Esophagus (tissue), 2 donors: Measurements from ENCODE around the gene TAS2R41. TPM values are rescaled to one million over a fixed set of nuclear protein-coding genes. Genes with fewer than 3 reads are reported as not detected.

Experiments used
- H3K27ac ChIP-seq, 2 donors: one replicate each; pipeline ENCODE4 v1.5.1; 2013; ENCODE audit warnings: low read depth in 2 of 2, mild to moderate bottlenecking in 2 of 2, inconsistent platforms in 1 of 2, low read length in 1 of 2, moderate library complexity in 1 of 2
- H3K27me3 ChIP-seq, 2 donors: one replicate each; pipeline ENCODE4 v1.6.1; 2013; ENCODE audit warnings: low read length in 2 of 2, control low read depth in 1 of 2, mild to moderate bottlenecking in 1 of 2; ENCODE audit not compliant: insufficient read depth in 2 of 2, control insufficient read depth in 1 of 2
- H3K36me3 ChIP-seq, 2 donors: one replicate each; pipeline ENCODE4 v1.6.1; 2013; ENCODE audit warnings: low read length in 1 of 2; ENCODE audit not compliant: control insufficient read depth in 2 of 2, insufficient read depth in 2 of 2
- H3K4me1 ChIP-seq, 2 donors: one replicate each; pipeline ENCODE4 v1.6.1; 2013; ENCODE audit warnings: low read length in 1 of 2; ENCODE audit not compliant: control insufficient read depth in 2 of 2, insufficient read depth in 2 of 2
- H3K4me3 ChIP-seq, 2 donors: one replicate each; pipeline ENCODE4 v1.5.1; 2013; ENCODE audit warnings: low read length in 2 of 2, mild to moderate bottlenecking in 2 of 2, low read depth in 1 of 2, moderate library complexity in 1 of 2
- H3K9me3 ChIP-seq, 2 donors: one replicate each; pipeline ENCODE4 v1.6.1; 2013; ENCODE audit warnings: mild to moderate bottlenecking in 2 of 2, low read depth in 1 of 2, low read length in 1 of 2, moderate library complexity in 1 of 2; ENCODE audit not compliant: control insufficient read depth in 2 of 2, insufficient read depth in 1 of 2
- WGBS, 2 donors: extraction: QIAGEN DNeasy Blood & Tissue Kit; methylation state at CpG; one replicate each; pipeline ENCODE4 v1.1.7; 2013; 5-methylcytosine and 5-hydroxymethylcytosine counted together
- polyA plus RNA-seq, 2 donors: library from polyadenylated mRNA; stranded (reverse); fragments of 200-250 nt; gene quantifications; one replicate each; pipeline ENCODE4 v1.2.3, GENCODE V29; 2013
- donor health status: healthy with polysubstance abuse.
- donor health status: Bipolar disorder and iron deficiency.

Gene TAS2R41
- polyA plus RNA-seq, 2 donors: not detected

DNA sequence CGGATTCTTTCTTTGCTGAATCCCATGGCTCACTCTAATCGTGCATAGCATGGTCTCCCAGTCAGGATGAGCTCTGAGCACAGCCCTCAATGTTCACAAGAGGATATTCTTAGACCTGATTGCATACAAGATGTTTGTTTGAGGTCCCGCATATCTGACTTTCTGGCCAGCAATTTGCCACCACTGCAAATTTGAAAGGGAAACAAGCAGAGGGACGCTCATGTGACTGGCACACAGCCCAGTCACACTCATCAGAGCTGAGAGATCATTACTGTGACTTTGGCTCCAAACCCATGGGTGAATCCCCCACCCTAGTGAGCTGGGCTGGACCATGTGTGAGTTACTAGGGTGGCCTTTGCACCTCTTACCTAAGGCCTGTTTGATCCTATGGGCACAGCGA, 9.9 kb downstream of the TAS2R41 start:
- WGBS, 2 donors: 40 to 47% methylated on average over 5 of the region's 5 CpGs
- no peaks in the 10 kb centered on the region for H3K4me1 ChIP-seq
- H3K36me3 ChIP-seq: no peaks in the 10 kb centered on the region
- H3K9me3 ChIP-seq: no peaks in the 10 kb centered on the region
- peak overlapping the region in 1 of 2 donors; percentile 25 for H3K27ac ChIP-seq
- no peak overlapping the region for H3K4me3 ChIP-seq
- no peaks in the 10 kb centered on the region for H3K27me3 ChIP-seq

DNA sequence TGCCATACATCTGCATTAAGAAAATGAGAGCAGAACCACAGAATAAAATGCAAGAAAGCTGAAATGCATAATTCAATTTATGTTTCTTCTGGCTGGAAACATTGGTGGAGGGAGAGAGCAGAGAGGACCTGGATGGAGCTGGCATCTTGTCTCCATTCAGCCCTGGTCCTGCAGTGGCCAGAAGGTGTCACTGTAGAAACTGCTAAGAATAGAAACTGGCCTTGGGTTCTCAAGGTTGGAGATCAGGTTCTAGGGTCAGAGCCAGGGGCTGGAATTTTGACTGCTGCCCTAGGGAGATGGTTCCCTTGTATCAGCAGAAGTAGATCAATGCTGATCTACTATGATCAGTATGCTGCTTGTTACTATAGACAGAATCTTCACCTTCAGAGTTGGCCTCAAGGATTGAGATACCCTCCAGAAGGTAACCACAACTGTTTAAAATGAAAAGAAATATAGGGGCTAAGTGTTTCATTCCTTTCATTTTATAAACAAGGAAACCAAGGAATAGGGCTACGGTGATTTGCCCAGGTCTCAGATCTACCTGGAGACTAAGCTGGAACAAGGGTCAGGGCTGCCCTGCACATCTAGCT, 13.1 kb downstream of the TAS2R41 start:
- no peak overlapping the region for H3K27ac ChIP-seq
- WGBS, 2 donors: 88 to 96% methylated on average over 1 of the region's 1 CpG
- no peaks in the 10 kb centered on the region for H3K36me3 ChIP-seq

DNA sequence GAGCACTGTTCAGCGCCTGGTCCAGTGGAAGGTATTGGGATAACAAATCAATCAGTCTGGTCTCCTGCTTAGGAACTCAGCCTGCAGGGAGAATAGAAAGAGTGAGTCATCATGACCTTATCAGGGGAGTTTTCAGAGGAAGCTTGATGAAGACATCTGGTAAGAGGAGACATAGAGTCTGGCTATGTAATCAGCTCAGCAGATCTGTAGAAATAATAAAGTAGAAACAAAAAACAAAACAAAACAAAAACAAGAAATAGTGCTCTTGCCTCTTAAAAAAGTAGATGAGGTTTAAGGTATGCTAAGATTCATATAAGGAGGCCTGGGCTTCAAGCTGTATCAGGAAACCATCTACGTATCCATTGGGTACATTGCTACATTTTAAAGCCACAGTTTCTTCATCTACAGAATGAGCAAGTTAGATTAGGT, 14.4 kb downstream of the TAS2R41 start:
- Histone ChIP-seq H3K4me1 (no peaks in the 10 kb centered on the region), H3K4me3 (no peak overlapping the region), H3K36me3 (no peaks in the 10 kb centered on the region), H3K27me3 (no peaks in the 10 kb centered on the region), H3K9me3 (no peaks in the 10 kb centered on the region), H3K27ac (no peak overlapping the region)
- 82 to 88% methylated on average over 2 of the region's 2 CpGs for WGBS, 2 donors

More for the DNA sequence above, 13.1 kb downstream of the TAS2R41 start:
- no peaks in the 10 kb centered on the region for H3K9me3 ChIP-seq
- H3K4me3 ChIP-seq: no peak overlapping the region
- H3K27me3 ChIP-seq: no peaks in the 10 kb centered on the region
- H3K4me1 ChIP-seq: no peaks in the 10 kb centered on the region

DNA sequence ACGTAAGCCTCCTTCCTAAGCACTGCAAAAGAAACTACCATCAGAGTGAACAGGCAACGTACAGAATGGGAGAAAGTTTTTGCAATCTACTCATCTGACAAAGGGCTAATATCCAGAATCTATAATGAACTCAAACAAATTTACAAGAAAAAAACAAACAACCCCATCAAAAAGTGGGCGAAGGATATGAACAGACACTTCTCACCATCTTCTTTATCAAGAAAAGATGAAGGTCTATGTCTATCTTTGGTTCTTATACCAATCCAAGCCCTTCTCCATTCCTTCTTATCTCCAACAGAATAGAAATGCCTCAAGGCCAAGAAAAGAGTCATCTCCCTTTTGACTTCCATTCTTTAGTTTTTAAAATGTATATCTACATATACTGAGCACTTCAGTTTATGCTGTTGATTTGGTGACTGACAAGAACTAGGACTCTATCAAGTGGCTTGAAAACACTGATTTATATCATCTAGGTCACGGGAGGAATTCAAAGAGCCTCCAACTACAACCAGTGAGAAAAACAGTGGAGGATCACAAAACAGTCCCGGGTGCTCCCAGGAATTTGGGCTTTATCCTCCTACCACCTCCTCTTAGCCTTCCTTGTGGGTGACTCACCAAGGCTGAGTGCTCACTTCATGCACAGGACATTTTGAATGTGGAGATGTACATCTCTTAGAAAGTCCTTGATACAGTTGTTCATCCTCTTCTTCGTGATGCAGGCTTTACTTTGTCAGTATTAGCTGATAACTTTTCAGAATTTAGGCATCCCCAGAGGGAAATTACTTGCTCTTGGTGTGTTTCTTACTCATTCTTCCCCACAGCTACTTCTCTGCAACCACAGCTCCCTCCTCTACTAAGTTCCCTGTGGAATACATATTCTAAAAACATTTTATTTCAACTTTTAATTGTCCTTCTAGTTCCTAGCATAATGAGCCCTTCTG, 15.4 kb downstream of the TAS2R41 start:
- Histone ChIP-seq H3K27me3 (no peaks in the 10 kb centered on the region), H3K27ac (no peak overlapping the region), H3K9me3 (no peaks in the 10 kb centered on the region), H3K4me1 (no peaks in the 10 kb centered on the region), H3K4me3 (no peak overlapping the region), H3K36me3 (no peaks in the 10 kb centered on the region)
- WGBS, 2 donors: 83% methylated on average over 6 of the region's 6 CpGs

DNA sequence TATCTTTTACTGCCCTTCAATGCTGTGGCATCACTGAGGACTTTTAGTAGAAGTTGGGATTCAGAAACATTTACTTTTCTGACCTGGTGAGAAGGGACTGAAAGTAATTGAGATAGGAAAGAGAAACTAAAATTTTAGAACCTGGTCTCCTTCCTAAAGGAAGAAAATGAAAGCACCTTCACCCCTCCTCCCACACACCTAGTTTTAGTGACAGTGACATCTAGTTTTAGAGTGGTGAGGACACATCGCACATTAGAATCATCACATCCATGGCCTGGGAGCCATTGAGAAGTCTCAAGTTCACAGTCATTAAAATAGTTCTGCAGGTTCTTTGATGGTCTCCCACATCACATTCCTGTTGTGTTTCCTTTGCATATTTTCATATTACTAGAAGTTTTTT, 16.1 kb downstream of the TAS2R41 start:
- Histone ChIP-seq H3K4me1 (no peaks in the 10 kb centered on the region), H3K4me3 (no peak overlapping the region), H3K36me3 (no peaks in the 10 kb centered on the region), H3K9me3 (no peaks in the 10 kb centered on the region), H3K27me3 (no peaks in the 10 kb centered on the region), H3K27ac (no peak overlapping the region)
- WGBS, 2 donors: 85 to 93% methylated on average over 1 of the region's 1 CpG

DNA sequence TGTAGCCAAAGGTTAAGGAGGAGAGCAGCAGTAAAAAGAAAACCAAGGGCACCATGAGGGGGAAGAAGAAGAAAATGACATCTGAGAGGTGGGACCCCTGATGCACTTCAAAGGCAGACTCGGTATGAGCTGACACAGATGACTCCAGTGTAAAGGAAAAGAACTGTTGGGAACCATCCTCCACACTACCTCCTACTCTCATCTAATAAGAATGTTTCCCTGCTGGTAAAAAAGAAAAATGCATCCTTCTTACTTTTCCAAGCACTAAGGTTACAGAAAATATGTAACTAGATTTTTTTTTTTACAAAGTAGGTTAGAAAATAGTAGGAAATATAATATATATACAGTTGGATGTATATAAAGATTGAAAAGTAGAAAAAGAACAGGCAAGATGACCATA, 16.9 kb downstream of the TAS2R41 start:
- H3K4me3 ChIP-seq: no peak overlapping the region
- WGBS, 2 donors: 70 to 75% methylated on average over 1 of the region's 1 CpG
- H3K9me3 ChIP-seq: no peaks in the 10 kb centered on the region
- no peaks in the 10 kb centered on the region for H3K36me3 ChIP-seq
- no peaks in the 10 kb centered on the region for H3K4me1 ChIP-seq
- H3K27me3 ChIP-seq: no peaks in the 10 kb centered on the region
- H3K27ac ChIP-seq: no peak overlapping the region

DNA sequence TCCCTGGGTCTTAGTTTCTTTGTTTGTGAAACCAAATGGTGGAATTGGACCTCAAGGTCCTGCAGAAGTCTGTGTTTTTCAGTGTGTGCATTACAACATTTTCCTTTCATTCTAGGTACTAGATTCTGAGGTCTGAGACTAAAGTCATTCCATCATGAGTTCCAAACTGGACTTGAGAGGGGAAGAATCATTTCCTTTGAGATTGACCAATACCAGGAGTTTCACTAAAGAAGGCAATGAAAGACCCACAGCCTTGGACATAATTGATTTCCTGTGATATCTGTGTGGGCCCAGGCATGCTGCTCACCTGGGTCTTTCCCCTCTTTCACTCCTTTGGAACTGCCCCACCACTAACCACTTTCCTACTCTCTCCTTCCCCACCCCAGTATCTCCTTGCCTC, 18.2 kb downstream of the TAS2R41 start:
- Histone ChIP-seq H3K36me3 (no peaks in the 10 kb centered on the region), H3K4me3 (no peak overlapping the region), H3K4me1 (no peaks in the 10 kb centered on the region), H3K27me3 (no peaks in the 10 kb centered on the region), H3K27ac (no peak overlapping the region), H3K9me3 (no peaks in the 10 kb centered on the region)

DNA sequence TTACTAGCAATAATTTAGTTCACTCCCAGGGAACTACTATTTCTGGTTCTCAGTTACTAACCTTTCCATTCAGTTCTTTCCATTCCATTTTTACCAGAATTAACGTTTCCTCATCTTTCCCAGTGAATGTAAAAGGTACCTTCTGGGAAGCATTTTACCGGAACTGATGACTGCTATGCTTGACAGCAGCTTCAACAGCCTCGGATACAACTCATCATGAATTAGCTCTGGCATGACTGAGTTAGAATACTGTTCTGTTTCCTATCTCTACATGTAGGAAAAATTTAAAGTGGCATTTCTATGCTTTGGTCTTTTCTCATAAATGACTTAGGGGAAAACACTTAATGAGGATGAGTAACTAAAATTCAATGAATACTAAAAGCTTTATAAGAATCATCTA, 18.6 kb downstream of the TAS2R41 start:
- Histone ChIP-seq H3K9me3 (no peaks in the 10 kb centered on the region), H3K36me3 (no peaks in the 10 kb centered on the region), H3K27ac (no peak overlapping the region), H3K4me3 (no peak overlapping the region), H3K27me3 (no peaks in the 10 kb centered on the region), H3K4me1 (no peaks in the 10 kb centered on the region)
- 74 to 78% methylated on average over 3 of the region's 3 CpGs for WGBS, 2 donors

DNA sequence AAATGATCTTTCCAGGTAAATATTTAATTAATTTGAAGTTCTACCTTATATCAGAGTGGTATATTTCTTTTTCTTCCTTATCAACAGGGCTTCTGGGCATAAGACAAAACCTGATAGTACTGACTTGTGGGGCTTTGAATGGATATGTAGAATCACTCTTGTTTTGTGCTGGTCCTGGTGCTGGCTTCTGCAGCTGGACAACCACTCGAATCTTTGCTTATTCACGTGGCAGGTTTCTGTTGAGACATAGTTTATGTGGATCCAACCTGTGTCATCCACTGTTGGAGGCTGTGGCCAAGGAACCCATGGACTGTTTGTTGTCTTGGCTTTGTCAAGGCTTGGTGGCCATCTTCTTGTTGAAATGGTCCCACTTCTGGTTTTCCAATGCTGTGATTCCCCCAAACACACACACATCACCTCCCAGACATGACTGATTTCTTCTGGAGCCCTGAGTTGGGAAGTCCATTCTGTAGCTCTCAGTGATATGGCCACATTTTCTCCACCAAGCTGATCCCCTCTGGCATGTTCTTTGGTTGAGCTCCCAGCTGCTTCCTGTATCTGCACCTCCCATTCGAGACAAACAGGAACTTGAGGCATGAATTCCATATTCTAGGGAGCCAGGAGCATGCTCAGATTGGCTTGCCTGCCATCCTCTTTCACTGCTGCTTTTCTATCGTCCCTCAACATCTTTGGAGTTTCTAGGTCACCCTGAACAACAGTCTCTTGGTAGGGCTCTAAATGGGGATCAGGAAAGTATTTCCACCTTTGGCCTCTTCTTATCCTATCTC, 19.5 kb downstream of the TAS2R41 start:
- no peaks in the 10 kb centered on the region for H3K27me3 ChIP-seq
- H3K4me1 ChIP-seq: no peaks in the 10 kb centered on the region
- H3K27ac ChIP-seq: no peak overlapping the region
- no peaks in the 10 kb centered on the region for H3K36me3 ChIP-seq
- no peaks in the 10 kb centered on the region for H3K9me3 ChIP-seq
- 82 to 83% methylated on average over 4 of the region's 4 CpGs for WGBS, 2 donors
- no peak overlapping the region for H3K4me3 ChIP-seq
